Progenitor cell of endocrine pancreas (in vitro differentiated cells): ENCODE results near the gene TM9SF1. TPM values are rescaled to one million over a fixed set of nuclear protein-coding genes. Genes with fewer than 3 reads are reported as not detected.
A peak's percentile ranks its signal among the peaks of the same experiment; 100 is the strongest.

ENCODE experiments used
- DNase-seq: peaks from one replicate; pipeline ENCODE4 v3.0.0; 2021; ENCODE audit warnings: low spot score; ENCODE audit not compliant: unreplicated experiment
- H3K27ac Mint-ChIP-seq: 2 replicates; pipeline ENCODE4 v1.8.0; 2021; ENCODE audit warnings: mild to moderate bottlenecking, moderate library complexity, mixed read lengths
- H3K27me3 Mint-ChIP-seq: 2 replicates; pipeline ENCODE4 v1.8.0; 2021; ENCODE audit warnings: mixed read lengths
- H3K36me3 Mint-ChIP-seq: 2 replicates; pipeline ENCODE4 v1.8.0; 2022; ENCODE audit warnings: mixed read lengths; ENCODE audit not compliant: insufficient read depth
- H3K4me1 Mint-ChIP-seq: 2 replicates; pipeline ENCODE4 v1.8.0; 2021; ENCODE audit warnings: low read depth, mixed read lengths
- H3K4me3 Mint-ChIP-seq: 2 replicates; pipeline ENCODE4 v1.8.0; 2021; ENCODE audit warnings: low read depth, mild to moderate bottlenecking, moderate library complexity, mixed read lengths
- H3K9me3 Mint-ChIP-seq: 2 replicates; pipeline ENCODE4 v1.8.0; 2021; ENCODE audit warnings: low read depth, mixed read lengths
- long read RNA-seq: library from polyadenylated mRNA; unstranded; transcript quantifications from one replicate; pipeline ENCODE4 v2.0.0, GENCODE V29; 2020
- total RNA-seq: library from RNA; stranded (reverse); gene quantifications from 2 replicates; pipeline ENCODE4 v1.2.1, GENCODE V29; 2021
- TF ChIP-seq, protein P1 (sequence below): fragments of 200-600 bp; sonication (generic); IDR thresholded peaks from one replicate; pipeline ENCODE4 v1.5.0; 2021; ENCODE audit warnings: antibody characterized with exemption, mild to moderate bottlenecking; ENCODE audit not compliant: unreplicated experiment

TM9SF1 gene, protein sequence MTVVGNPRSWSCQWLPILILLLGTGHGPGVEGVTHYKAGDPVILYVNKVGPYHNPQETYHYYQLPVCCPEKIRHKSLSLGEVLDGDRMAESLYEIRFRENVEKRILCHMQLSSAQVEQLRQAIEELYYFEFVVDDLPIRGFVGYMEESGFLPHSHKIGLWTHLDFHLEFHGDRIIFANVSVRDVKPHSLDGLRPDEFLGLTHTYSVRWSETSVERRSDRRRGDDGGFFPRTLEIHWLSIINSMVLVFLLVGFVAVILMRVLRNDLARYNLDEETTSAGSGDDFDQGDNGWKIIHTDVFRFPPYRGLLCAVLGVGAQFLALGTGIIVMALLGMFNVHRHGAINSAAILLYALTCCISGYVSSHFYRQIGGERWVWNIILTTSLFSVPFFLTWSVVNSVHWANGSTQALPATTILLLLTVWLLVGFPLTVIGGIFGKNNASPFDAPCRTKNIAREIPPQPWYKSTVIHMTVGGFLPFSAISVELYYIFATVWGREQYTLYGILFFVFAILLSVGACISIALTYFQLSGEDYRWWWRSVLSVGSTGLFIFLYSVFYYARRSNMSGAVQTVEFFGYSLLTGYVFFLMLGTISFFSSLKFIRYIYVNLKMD
- total RNA-seq, result 52.9 and 56.2 TPM in 2 replicates
- long read RNA-seq, transcript TM9SF1-201 (6 exons, 2,452 nt), result major isoform, 142 of 239 reads
- long read RNA-seq, partial matches to known transcripts, result 53 of 239 reads
- long read RNA-seq, other reads (novel, unspliced or antisense), result 33 of 239 reads

GRCh38 chr14:24195186-24196070 lies at the start of gene TM9SF1:
Gene TM9SF1 (minus strand): TSS chr14:24195441. CDS start chr14:24195019, 422 bp downstream.
- peaks cover 24% of the 10 kb centered on the region for H3K36me3 Mint-ChIP-seq
- TF ChIP-seq, protein P1, sequence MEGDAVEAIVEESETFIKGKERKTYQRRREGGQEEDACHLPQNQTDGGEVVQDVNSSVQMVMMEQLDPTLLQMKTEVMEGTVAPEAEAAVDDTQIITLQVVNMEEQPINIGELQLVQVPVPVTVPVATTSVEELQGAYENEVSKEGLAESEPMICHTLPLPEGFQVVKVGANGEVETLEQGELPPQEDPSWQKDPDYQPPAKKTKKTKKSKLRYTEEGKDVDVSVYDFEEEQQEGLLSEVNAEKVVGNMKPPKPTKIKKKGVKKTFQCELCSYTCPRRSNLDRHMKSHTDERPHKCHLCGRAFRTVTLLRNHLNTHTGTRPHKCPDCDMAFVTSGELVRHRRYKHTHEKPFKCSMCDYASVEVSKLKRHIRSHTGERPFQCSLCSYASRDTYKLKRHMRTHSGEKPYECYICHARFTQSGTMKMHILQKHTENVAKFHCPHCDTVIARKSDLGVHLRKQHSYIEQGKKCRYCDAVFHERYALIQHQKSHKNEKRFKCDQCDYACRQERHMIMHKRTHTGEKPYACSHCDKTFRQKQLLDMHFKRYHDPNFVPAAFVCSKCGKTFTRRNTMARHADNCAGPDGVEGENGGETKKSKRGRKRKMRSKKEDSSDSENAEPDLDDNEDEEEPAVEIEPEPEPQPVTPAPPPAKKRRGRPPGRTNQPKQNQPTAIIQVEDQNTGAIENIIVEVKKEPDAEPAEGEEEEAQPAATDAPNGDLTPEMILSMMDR, result no peak
- H3K27ac Mint-ChIP-seq, result peak within 1 kb of the TSS; percentile 97
- peak within 1 kb of the TSS; percentile 91 for H3K4me3 Mint-ChIP-seq
- H3K9me3 Mint-ChIP-seq, result no peaks in the 10 kb centered on the region
- peak; percentile 63 for DNase-seq
- H3K4me1 Mint-ChIP-seq, result peaks cover 17% of the 10 kb centered on the region
- H3K27me3 Mint-ChIP-seq, result no peaks in the 10 kb centered on the region

GRCh38 chr14:24243336-24243836 lies 48.1 kb upstream of the TM9SF1 start:
- no peak for DNase-seq

DNA sequence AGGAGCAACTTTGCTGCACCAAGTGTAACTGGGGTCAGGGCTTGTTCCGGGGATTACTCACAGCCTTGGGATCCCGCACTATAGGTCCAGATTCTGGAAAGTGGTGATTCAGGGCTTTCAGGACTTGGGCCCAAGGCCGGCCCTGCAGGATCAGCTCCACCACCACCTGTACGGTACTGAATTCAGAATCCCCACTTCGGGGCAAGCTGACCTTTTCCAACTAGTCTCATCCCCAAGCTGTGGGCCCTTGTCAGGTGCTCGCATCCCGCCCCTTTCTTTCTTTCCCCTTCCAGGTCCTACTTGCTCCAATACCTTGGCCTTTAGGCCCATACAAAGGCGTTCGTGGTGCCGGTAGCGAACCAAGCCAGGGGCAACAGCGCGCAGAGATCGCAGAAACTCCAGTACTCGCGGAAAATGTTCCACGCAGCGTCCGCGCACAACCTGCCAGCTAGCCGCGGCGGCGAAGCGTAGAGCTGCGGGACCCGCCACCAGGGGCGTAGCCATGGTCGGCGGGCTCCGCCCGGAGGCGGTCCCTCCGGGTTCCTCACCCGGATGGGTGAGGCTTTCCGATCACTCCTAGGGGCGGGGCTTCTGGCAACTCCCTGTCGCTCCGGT lies 46.7 kb upstream of the TM9SF1 start:
- H3K27ac Mint-ChIP-seq, result peak overlapping the region; percentile 99
- peaks cover 11% of the 10 kb centered on the region for H3K4me1 Mint-ChIP-seq
- TF ChIP-seq, protein P1, result peak; percentile 64
- peak; percentile 76 for DNase-seq
- H3K4me3 Mint-ChIP-seq, result peak overlapping the region; percentile 97
- H3K27me3 Mint-ChIP-seq, result no peaks in the 10 kb centered on the region
- H3K36me3 Mint-ChIP-seq, result peaks cover 18% of the 10 kb centered on the region
- H3K9me3 Mint-ChIP-seq, result no peaks in the 10 kb centered on the region

More at GRCh38 chr14:24243336-24243836, 48.1 kb upstream of the TM9SF1 start:
- Mint-ChIP-seq H3K9me3 (no peaks in the 10 kb centered on the region), H3K27me3 (no peaks in the 10 kb centered on the region), H3K36me3 (peaks cover 4% of the 10 kb centered on the region), H3K4me1 (peaks cover 11% of the 10 kb centered on the region), H3K27ac (peak overlapping the region; percentile 99), H3K4me3 (peak overlapping the region; percentile 97)
- TF ChIP-seq, protein P1, result no peak

GRCh38 chr14:24240110-24240918 lies 45.1 kb upstream of the TM9SF1 start:
- H3K4me1 Mint-ChIP-seq, result peaks cover 11% of the 10 kb centered on the region
- TF ChIP-seq, protein P1, result no peak
- no peak overlapping the region for H3K27ac Mint-ChIP-seq
- H3K4me3 Mint-ChIP-seq, result peak overlapping the region; percentile 97
- no peaks in the 10 kb centered on the region for H3K27me3 Mint-ChIP-seq
- no peaks in the 10 kb centered on the region for H3K9me3 Mint-ChIP-seq
- H3K36me3 Mint-ChIP-seq, result peaks cover 24% of the 10 kb centered on the region
- no peak for DNase-seq
